IPS DF 6.9 (cell line): ENCODE data around the gene DDX31.
A peak's percentile ranks its signal among the peaks of the same experiment; 100 is the strongest.

Source experiments
- DNase-seq: peaks from one replicate; pipeline ENCODE4 v3.0.0-alpha.2; 2013; ENCODE audit warnings: low read depth, low spot score
- H3K27ac ChIP-seq: one replicate; pipeline ENCODE4 v1.5.1; 2013; ENCODE audit warnings: low read length, control low read depth
- H3K27me3 ChIP-seq: 2 replicates; pipeline ENCODE4 v1.6.1; 2013; ENCODE audit warnings: mild to moderate bottlenecking, low read length; ENCODE audit not compliant: control insufficient read depth, insufficient read depth
- H3K36me3 ChIP-seq: 2 replicates; pipeline ENCODE4 v1.6.1; 2013; ENCODE audit warnings: low read length; ENCODE audit not compliant: control insufficient read depth, insufficient read depth
- H3K4me1 ChIP-seq: 2 replicates; pipeline ENCODE4 v1.6.1; 2013; ENCODE audit warnings: low read length; ENCODE audit not compliant: control insufficient read depth, insufficient read depth
- H3K4me3 ChIP-seq: 2 replicates; pipeline ENCODE4 v1.5.1; 2013; ENCODE audit warnings: mild to moderate bottlenecking, low read length
- H3K9me3 ChIP-seq: 2 replicates; pipeline ENCODE4 v1.6.1; 2013; ENCODE audit warnings: low read length, inconsistent platforms; ENCODE audit not compliant: control insufficient read depth, insufficient read depth
- WGBS: extraction: QIAGEN DNeasy Blood & Tissue Kit; methylation state at CpG from one replicate; pipeline ENCODE4 v1.1.7; 2013; ENCODE audit warnings: mixed read lengths, missing lambda C conversion rate; ENCODE audit not compliant: insufficient read length, insufficient coverage; 5-methylcytosine and 5-hydroxymethylcytosine counted together

DDX31 gene

GRCh38 chr9:132674485-132674884 is 4.7 kb upstream of the DDX31 start:
- Histone ChIP-seq H3K36me3 (peaks cover 13% of the 10 kb centered on the region; the same call in 1 of the 2 replicates), H3K9me3 (no peaks in the 10 kb centered on the region), H3K4me3 (no peak overlapping the region), H3K4me1 (no peaks in the 10 kb centered on the region; the same call in 1 of the 2 replicates), H3K27ac (no peak overlapping the region), H3K27me3 (no peaks in the 10 kb centered on the region)
- WGBS: no CpG with 5 or more reads among the region's 4 CpGs
- DNase-seq: no peak

GRCh38 chr9:132673355-132673754 is 3.6 kb upstream of the DDX31 start:
- no peak overlapping the region for H3K27ac ChIP-seq
- no peaks in the 10 kb centered on the region; the same call in 1 of the 2 replicates for H3K4me1 ChIP-seq
- H3K36me3 ChIP-seq: peaks cover 6% of the 10 kb centered on the region; the same call in 1 of the 2 replicates
- DNase-seq: no peak
- H3K4me3 ChIP-seq: no peak overlapping the region
- H3K27me3 ChIP-seq: no peaks in the 10 kb centered on the region
- WGBS: no CpG with 5 or more reads among the region's 6 CpGs
- H3K9me3 ChIP-seq: no peaks in the 10 kb centered on the region

GRCh38 chr9:132672413-132672690 is 2.6 kb upstream of the DDX31 start:
- Histone ChIP-seq H3K4me3 (no peak overlapping the region), H3K4me1 (no peaks in the 10 kb centered on the region; the same call in 1 of the 2 replicates)
- no peak for DNase-seq

GRCh38 chr9:132671620-132672412 is 2.0 kb upstream of the DDX31 start:
- no peak for DNase-seq
- WGBS: no CpG with 5 or more reads among the region's 6 CpGs
- H3K9me3 ChIP-seq: no peaks in the 10 kb centered on the region
- H3K27me3 ChIP-seq: no peaks in the 10 kb centered on the region
- peak overlapping the region; percentile 94; the same call in 1 of the 2 replicates for H3K4me3 ChIP-seq
- H3K36me3 ChIP-seq: no peaks in the 10 kb centered on the region
- no peaks in the 10 kb centered on the region; the same call in 1 of the 2 replicates for H3K4me1 ChIP-seq
- H3K27ac ChIP-seq: no peak overlapping the region

More at GRCh38 chr9:132672413-132672690, 2.6 kb upstream of the DDX31 start:
- Histone ChIP-seq H3K27me3 (no peaks in the 10 kb centered on the region), H3K27ac (no peak overlapping the region), H3K9me3 (no peaks in the 10 kb centered on the region), H3K36me3 (no peaks in the 10 kb centered on the region)
- no CpG with 5 or more reads among the region's 5 CpGs for WGBS

- peak within 1 kb of the TSS; percentile 94 for H3K4me3 ChIP-seq
- no peaks in the 10 kb centered on the region for H3K36me3 ChIP-seq
- no peaks in the 10 kb centered on the region for H3K9me3 ChIP-seq
- no peak for DNase-seq
- H3K27ac ChIP-seq: no peak within 1 kb of the TSS
- no CpG with 5 or more reads among the region's 82 CpGs for WGBS
- no peaks in the 10 kb centered on the region; the same call in 1 of the 2 replicates for H3K4me1 ChIP-seq
- H3K27me3 ChIP-seq: no peaks in the 10 kb centered on the region
Measured at GRCh38 chr9:132670457-132671391, 941 bp upstream of the DDX31 start, which contains the start of gene GTF3C4. TSS of gene GTF3C4 (plus strand) at chr9:132670464. CDS start at chr9:132670599, 135 bp downstream.

- DNase-seq: no peak
- Histone ChIP-seq H3K9me3 (no peaks in the 10 kb centered on the region), H3K27me3 (no peaks in the 10 kb centered on the region), H3K4me3 (peak overlapping the region; percentile 94), H3K27ac (no peak overlapping the region), H3K36me3 (no peaks in the 10 kb centered on the region), H3K4me1 (no peaks in the 10 kb centered on the region; the same call in 1 of the 2 replicates)
- no CpG with 5 or more reads among the region's 13 CpGs for WGBS
Measured at GRCh38 chr9:132669319-132669697, 475 bp downstream of the DDX31 start.

- no peaks in the 10 kb centered on the region for H3K27me3 ChIP-seq
- no peaks in the 10 kb centered on the region for H3K9me3 ChIP-seq
- no peak overlapping the region for H3K27ac ChIP-seq
- no peak overlapping the region for H3K4me3 ChIP-seq
- peaks cover 3% of the 10 kb centered on the region; the same call in 1 of the 2 replicates for H3K36me3 ChIP-seq
- WGBS: no CpG with 5 or more reads among the region's 2 CpGs
- H3K4me1 ChIP-seq: no peaks in the 10 kb centered on the region
- no peak for DNase-seq
Measured at GRCh38 chr9:132663851-132664250, 5.9 kb downstream of the DDX31 start.

- peaks cover 3% of the 10 kb centered on the region; the same call in 1 of the 2 replicates for H3K36me3 ChIP-seq
- no CpG with 5 or more reads among the region's 11 CpGs for WGBS
Measured at GRCh38 chr9:132663117-132663516, 6.7 kb downstream of the DDX31 start.

GRCh38 chr9:132662152-132662945 is 7.4 kb downstream of the DDX31 start:
- Histone ChIP-seq H3K27ac (no peak overlapping the region), H3K4me3 (no peak overlapping the region), H3K4me1 (no peaks in the 10 kb centered on the region), H3K36me3 (peaks cover 3% of the 10 kb centered on the region; the same call in 1 of the 2 replicates), H3K27me3 (no peaks in the 10 kb centered on the region), H3K9me3 (no peaks in the 10 kb centered on the region)
- no CpG with 5 or more reads among the region's 12 CpGs for WGBS
- DNase-seq: no peak

More at GRCh38 chr9:132663117-132663516, 6.7 kb downstream of the DDX31 start:
- H3K4me1 ChIP-seq: no peaks in the 10 kb centered on the region
- no peak overlapping the region for H3K27ac ChIP-seq
- H3K27me3 ChIP-seq: no peaks in the 10 kb centered on the region
- no peak for DNase-seq
- H3K4me3 ChIP-seq: no peak overlapping the region
- no peaks in the 10 kb centered on the region for H3K9me3 ChIP-seq

- Histone ChIP-seq H3K4me3 (no peak overlapping the region), H3K36me3 (peaks cover 1% of the 10 kb centered on the region; the same call in 1 of the 2 replicates), H3K4me1 (no peaks in the 10 kb centered on the region), H3K9me3 (no peaks in the 10 kb centered on the region), H3K27me3 (no peaks in the 10 kb centered on the region), H3K27ac (no peak overlapping the region)
- no peak for DNase-seq
- no CpG with 5 or more reads among the region's 7 CpGs for WGBS
Measured at GRCh38 chr9:132656299-132656698, 13.5 kb downstream of the DDX31 start.
